Measurements from ENCODE around the gene CRTAP. TPM values are rescaled to one million over a fixed set of nuclear protein-coding genes. Genes with fewer than 3 reads are reported as not detected.

CRTAP gene
- total RNA-seq (2022; extraction: Qiagen RNA extraction), result 254 to 302 TPM (median 293 TPM) in 5 replicates

DNA sequence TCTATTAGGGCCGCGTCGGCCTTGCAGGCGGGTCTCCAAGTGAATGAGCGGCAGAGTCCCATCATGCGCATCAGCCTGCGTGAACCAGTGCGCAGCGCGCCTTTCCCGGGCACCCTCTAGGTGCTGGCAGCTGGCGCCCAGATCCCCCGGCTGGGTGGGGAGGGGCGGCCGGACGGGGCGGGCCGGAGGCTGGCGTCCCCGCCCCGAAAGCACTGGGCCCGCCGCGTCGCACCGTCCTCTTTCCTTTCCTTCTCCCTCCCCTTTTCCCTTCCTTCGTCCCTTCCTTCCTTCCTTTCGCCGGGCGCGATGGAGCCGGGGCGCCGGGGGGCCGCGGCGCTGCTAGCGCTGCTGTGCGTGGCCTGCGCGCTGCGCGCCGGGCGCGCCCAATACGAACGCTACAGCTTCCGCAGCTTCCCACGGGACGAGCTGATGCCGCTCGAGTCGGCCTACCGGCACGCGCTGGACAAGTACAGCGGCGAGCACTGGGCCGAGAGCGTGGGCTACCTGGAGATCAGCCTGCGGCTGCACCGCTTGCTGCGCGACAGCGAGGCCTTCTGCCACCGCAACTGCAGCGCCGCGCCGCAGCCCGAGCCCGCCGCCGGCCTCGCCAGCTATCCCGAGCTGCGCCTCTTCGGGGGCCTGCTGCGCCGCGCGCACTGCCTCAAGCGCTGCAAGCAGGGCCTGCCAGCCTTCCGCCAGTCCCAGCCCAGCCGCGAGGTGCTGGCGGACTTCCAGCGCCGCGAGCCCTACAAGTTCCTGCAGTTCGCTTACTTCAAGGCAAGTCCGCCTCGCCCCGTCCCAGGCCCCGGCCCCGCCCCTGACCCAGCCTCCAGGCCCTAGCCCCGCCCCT is at the start of gene CRTAP:
Gene CRTAP, plus strand, starts transcription at position 243 of the 850 bp plus-strand sequence. Its CDS starts 64 bp downstream, at position 307.

Other genes starting within 250 kb of the CRTAP start
- gene CCR4, start 162.4 kb upstream of the CRTAP start, total RNA-seq (2022; extraction: Qiagen RNA extraction), result 0.04 to 0.13 TPM (median 0.06 TPM) in 3 of 5 replicates, not detected in the others
- gene GLB1, start 16.9 kb upstream of the CRTAP start, total RNA-seq (2022; extraction: Qiagen RNA extraction), result 63.9 to 79.8 TPM (median 67.8 TPM) in 5 replicates
- 1.3 to 1.8 TPM (median 1.4 TPM) in 5 replicates for gene TMPPE, start 16.9 kb upstream of the CRTAP start, total RNA-seq (2022; extraction: Qiagen RNA extraction)
- 3.0 to 4.0 TPM (median 3.2 TPM) in 5 replicates for gene SUSD5, start 104.8 kb downstream of the CRTAP start, total RNA-seq (2022; extraction: Qiagen RNA extraction)
- 5.5 to 8.3 TPM (median 7.5 TPM) in 5 replicates for gene FBXL2, start 163.4 kb downstream of the CRTAP start, total RNA-seq (2022; extraction: Qiagen RNA extraction)

Measured in A549 treated with Mapracorat at 1 μM for 4 hours (cell line).